Hindlimb muscle (tissue), 1 donor: Measurements from ENCODE around the gene HSPA12B. TPM values are rescaled to one million over a fixed set of nuclear protein-coding genes. Genes with fewer than 3 reads are reported as not detected.

ENCODE experiments used
- DNase-seq: peaks from one replicate; pipeline ENCODE4 v3.0.0-alpha.2; 2013
- polyA plus RNA-seq: library from polyadenylated mRNA; unstranded; fragments of 120-200 nt; gene quantifications from one replicate; pipeline ENCODE4 v1.2.1, GENCODE V29; 2013; ENCODE audit not compliant: insufficient read length

The HSPA12B gene
- polyA plus RNA-seq = 25.5 TPM

DNA sequence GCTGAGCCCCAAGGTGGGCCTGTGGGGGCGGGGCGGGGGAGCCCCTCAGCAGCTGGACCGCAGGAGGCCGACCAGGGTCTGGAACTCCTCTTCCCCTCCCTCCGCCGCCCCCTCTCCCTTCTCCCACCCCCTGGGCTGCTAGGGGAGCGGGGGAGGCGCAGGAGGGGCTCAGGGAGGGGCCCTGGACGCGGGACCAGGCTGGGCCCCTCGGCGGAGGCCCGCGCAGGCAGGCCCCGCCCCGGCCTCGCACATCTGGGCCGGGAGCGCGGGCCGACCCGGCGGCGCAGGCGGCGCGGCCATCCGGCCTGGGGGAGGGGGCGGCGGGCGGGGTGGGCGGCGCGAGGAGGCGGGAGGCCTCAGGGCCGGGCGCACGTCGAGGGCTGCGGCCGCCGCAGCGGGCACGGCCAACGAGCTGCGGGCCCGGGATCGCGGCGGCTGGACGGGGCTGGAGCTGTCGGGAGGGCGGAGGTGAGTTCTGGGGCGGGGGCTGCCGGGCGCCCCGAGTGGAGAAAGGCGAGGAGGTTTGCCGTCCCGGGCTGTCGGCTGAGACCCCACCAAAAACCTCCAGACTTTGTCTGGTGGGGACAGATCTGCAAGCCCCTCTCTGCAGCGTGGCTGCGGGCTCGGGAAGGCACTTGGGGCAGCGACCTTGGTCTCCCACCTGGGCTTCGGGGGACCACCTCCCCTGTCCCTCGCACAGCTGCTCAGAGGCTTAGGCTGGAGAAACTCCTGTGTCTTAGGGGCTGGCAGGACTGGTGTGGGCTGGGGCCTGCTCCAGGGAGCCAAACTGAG is at the start of gene HSPA12B:
HSPA12B (plus strand) TSS at position 359 of the 792 bp plus-strand sequence. CDS start 5,990 bp downstream, outside the sequence.
- DNase-seq = peak; percentile 64

DNA sequence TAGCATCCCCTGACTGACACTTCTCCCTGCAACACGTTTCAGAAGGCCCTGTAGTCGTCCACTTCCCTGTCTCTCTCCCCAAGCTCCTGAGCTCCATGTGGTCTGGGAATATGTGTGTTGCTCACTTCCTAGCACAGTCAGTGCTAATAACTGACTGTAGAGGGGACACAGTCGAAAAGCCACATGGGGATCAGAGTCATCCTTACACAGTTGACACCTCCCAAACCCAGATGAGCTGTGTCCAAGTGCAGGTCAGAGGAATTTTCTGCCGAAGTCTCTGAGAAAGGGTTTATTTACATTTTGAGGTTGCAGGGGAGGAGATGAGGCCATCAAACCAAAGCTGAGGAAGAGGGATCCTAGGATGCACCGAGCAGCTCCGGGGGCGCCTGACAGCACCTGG is 47.1 kb upstream of the HSPA12B start:
- DNase-seq = no peak

DNA sequence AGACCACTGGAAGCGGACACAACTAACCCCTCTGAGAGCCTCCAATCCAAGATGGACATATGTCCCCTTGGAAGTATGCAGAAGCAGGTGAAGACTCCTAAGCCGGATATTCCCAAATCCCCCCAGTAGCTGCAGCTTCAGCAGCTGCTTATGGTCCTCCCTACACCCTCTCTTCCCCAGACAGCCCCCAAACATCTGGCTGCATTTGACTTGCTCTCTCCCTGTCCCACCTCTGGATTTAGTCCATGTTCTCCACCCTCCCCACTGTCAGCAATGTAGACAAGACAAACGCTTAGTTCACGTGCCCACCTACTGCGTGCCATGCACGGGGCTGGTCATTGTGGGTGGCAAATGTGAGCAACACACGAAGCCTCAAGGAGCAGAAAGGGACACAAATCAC is 46.1 kb upstream of the HSPA12B start:
- no peak for DNase-seq

DNA sequence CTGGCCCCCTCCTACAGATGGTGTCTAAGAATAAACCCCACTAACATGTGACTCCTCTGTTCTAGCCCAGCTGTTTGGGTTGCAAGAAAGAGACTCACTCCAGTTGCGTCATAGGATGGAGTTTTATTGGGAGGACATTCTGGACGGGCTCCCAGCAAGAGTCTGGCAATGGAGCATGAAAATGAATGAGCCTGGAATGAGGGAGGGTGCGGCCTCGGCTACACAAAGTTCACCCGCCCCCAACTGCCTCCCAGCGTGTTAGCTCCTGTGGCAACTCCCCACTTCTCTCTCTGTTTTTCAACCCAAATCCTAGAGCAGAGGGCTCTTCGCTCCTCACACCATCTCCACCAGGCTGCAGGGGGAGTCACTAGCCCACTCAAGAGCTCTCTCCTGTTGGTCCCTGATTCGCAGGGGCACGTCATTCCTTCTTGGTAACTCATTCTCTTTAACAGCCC is 45.6 kb upstream of the HSPA12B start:
- DNase-seq = peak; percentile 93

DNA sequence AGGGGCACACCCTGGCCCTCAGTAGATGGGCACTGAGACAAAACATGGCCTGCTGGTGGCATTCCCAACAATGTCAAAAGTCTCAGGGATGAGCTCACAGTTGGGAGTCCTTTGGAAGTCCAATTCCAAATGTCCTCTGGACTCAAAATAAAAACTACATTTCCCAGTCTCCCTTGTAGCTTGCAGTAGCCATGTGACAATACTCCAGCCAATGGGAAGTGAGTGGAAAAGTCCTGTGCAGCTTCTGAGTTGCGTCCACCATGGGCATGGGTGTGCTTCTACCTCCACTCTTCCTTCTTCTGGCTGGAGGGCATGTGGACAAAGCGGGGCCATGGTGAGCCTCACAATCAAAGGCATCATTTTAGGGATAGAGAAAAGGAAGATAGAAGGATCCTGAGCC is 44.8 kb upstream of the HSPA12B start:
- peak; percentile 59 for DNase-seq

- DNase-seq = no peak
Observed at GRCh38 chr20:3689978-3690377, 42.5 kb upstream of the HSPA12B start.

DNA sequence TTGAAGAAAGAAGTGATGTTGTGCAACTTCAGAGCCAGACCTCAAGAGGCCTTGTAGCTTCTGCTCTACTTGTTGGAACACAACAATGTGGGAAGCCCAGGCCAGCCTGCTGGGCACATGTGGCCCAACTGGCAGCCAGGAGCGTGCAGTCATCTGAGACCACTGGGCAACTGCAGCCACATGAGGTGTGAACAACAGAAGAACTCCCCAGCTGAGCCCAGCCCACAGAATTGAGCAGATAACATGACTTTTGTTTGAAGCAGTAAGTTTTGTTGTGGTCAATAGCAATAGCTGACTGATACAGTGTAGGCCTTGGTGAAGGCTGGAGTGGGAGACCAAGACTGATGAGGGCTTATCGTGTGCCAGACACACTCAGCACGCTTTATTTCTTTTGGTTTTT is 42.1 kb upstream of the HSPA12B start:
- no peak for DNase-seq

- DNase-seq = no peak
Observed at GRCh38 chr20:3691306-3691705, 41.2 kb upstream of the HSPA12B start.

DNA sequence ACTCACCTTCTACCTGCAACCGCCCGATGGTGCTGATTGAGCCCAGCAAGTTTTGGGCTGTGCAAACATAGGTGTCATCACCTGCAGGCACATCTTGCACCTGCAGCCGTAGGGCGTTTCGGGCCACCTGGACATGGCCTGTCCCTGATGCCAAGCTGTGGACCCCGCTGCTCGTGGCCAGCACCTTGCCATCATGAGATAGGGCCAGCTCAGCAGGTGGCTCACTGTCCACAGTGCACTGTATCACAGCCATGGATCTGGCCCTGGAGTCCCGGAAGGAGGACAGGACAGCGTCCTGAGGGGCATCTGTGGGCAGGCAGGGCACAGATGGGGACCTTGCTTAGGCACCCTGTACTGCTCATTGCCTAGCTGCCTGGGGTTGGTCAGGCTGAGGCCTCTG is 40.6 kb upstream of the HSPA12B start:
- no peak for DNase-seq

DNA sequence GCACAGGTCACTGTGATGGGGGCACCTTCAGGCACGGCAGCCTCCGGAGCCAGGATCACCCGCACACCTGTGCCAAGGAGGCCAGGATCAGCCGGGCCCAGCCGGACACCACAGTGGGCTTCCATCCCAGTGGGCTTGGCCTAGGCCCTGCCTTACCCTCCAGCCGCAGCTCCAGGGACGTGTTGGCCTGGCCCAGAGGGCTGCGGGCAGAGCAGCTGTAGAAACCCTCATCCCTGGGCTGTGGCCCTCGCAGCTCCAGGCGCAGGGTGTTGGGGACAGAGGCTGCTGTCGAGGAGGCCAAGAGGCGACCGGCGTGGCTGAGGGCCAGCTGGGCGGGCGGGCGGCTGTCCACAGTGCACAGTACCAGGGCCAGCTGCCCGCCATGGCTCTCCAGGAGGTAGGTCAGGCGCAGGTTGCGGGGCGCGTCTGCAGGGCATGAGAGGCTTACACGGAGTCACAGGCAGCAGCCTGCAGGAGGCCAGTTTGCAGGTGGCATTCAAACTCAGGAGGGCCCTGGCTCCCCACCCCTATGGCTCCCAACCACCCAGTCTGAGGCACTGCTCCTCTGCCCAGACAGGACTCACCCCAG is 39.7 kb upstream of the HSPA12B start:
- no peak for DNase-seq

GRCh38 chr20:3693376-3693775 is 39.1 kb upstream of the HSPA12B start:
- DNase-seq = no peak

DNA sequence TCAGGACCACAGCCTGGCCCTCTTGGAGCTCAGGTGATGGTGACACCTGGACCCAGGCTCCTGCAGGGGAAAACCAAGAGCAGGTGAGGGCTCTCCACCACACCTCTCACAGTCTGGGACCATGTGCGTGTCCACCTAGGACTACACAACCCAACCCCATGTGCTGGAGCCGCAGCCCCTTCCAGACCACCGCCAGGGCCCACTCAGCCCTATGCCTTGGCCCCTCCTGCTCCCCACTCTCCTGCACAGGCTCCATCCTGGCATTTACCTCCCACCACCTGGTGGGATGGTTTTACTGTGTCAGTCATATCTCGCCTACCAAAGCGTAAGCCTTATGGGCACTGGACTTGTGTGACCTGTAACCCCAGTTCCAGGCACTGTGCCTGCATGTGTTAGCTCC is 37.6 kb upstream of the HSPA12B start:
- DNase-seq = no peak

- DNase-seq = no peak
Observed at GRCh38 chr20:3696200-3696599, 36.3 kb upstream of the HSPA12B start.

- DNase-seq = no peak
Observed at GRCh38 chr20:3696745-3697587, 35.5 kb upstream of the HSPA12B start.

GRCh38 chr20:3697588-3698305 is 34.7 kb upstream of the HSPA12B start:
- no peak for DNase-seq

GRCh38 chr20:3698591-3699001 is 33.9 kb upstream of the HSPA12B start:
- no peak for DNase-seq

DNA sequence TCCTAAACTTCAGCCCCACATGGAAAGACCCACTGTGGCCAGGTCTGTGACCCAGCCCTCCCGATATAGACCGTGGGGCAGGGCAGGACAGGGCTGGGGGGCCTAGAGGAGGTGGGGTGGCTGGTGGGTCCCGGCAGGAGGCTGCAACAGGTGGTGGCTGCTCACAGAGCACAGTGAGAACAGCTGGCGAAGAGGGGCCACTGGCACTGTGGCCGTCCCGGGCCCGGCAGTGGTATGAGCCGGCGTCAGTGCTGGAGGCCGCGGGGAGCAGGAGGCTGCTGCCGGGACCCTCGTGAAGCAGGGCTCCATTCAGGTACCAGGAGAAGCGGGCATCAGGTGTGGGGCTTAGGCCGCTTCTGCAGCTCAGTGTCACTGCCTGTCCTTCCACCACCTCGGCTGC is 33.4 kb upstream of the HSPA12B start:
- no peak for DNase-seq

- DNase-seq = no peak
Observed at GRCh38 chr20:3701061-3701998, 31.2 kb upstream of the HSPA12B start.

DNA sequence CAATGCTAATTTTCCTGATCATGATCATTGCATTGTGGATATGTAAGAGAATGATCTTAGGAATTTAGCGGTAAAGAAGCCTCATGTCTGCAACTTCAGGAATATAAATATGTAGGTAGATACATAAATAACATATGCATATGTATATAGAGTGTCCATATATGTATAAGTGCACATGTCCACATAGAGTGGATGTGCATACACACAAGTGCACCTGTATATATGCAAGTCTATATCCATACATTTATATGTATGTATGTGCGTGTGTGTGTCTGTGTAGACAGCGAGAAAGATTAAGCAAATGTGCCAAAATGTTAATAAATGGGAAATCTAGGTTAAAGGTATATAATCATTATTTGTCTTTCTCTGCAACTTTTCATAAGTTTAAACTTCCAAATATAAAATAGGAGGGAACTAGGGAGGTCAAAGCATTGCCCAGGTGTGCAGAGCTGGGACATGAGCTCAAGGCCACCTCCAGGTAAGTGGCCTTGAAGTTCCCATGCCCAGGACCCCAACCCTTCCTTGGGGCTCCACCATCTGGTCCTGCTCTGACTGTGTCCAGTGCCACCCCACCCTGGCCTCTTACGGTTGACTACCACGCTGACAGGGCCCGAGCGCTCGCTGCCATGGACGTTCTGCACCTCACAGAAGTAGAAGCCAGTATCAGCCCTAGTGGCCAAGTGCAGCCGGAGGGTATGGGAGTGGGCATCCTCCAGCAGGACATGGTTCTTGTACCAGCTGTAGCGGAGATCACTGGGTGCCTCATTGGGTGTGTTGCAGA is 29.7 kb upstream of the HSPA12B start:
- no peak for DNase-seq

- DNase-seq = no peak
Observed at GRCh38 chr20:3704087-3704486, 28.4 kb upstream of the HSPA12B start.
